Esophagus muscularis mucosa (tissue), 4 donors: ENCODE results near the gene ASPDH.

Experiments
- EP300 ChIP-seq: sonication (generic); formaldehyde crosslinking; IDR thresholded peaks from one replicate; pipeline ENCODE4 v1.6.1; 2017; ENCODE audit warnings: antibody characterized with exemption
- POLR2A ChIP-seq: fragments of 450-650 bp; IDR thresholded peaks from one replicate; pipeline ENCODE4 v1.6.1; 2017; ENCODE audit warnings: antibody characterized with exemption, moderate library complexity, mild to moderate bottlenecking, low read depth
- POLR2AphosphoS5 ChIP-seq, 2 donors: sonication (generic); formaldehyde crosslinking; IDR thresholded peaks; one replicate each; pipeline ENCODE4 v1.6.1; 2017; ENCODE audit warnings: antibody characterized with exemption in 2 of 2
- TF ChIP-seq, protein P1 (sequence below), 3 experiments: fragments of 200-600 bp in 2 of 3; fragments of 450-650 bp in 1 of 3; sonication (generic) in 2 of 3; IDR thresholded peaks; one replicate each; pipeline ENCODE4 v1.5.1; 2017 to 2019; ENCODE audit warnings: antibody characterized with exemption in 3 of 3, mild to moderate bottlenecking in 2 of 3, moderate library complexity in 1 of 3

DNA sequence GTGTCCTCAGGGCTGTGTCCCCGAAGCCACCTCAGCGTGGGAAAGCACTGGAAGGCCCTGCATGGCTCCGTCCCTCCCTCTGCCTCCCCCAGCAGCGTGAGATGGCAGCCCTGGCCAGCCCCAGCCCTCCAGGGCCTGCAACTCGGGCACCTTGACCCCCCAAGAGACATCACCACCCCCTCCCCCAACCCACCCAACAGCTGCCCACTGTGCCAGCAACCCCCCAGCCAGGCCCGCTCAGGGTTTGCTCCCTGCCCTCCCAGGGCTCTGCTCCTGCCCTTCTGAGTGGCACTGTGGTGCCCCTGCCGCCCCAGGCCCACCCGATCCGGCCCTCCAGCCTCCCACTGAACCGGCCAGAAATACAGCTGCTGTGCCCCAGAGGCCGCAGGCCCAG, 1.5 kb upstream of the ASPDH start:
- TF ChIP-seq, protein P1, sequence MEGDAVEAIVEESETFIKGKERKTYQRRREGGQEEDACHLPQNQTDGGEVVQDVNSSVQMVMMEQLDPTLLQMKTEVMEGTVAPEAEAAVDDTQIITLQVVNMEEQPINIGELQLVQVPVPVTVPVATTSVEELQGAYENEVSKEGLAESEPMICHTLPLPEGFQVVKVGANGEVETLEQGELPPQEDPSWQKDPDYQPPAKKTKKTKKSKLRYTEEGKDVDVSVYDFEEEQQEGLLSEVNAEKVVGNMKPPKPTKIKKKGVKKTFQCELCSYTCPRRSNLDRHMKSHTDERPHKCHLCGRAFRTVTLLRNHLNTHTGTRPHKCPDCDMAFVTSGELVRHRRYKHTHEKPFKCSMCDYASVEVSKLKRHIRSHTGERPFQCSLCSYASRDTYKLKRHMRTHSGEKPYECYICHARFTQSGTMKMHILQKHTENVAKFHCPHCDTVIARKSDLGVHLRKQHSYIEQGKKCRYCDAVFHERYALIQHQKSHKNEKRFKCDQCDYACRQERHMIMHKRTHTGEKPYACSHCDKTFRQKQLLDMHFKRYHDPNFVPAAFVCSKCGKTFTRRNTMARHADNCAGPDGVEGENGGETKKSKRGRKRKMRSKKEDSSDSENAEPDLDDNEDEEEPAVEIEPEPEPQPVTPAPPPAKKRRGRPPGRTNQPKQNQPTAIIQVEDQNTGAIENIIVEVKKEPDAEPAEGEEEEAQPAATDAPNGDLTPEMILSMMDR (IDR thresholded peaks at IDR 0.05): no peak
- no peak for TF ChIP-seq EP300
- no peak for TF ChIP-seq POLR2AphosphoS5 (IDR thresholded peaks at IDR 0.05)
- no peak for TF ChIP-seq POLR2A
